MM.1S (cell line): ENCODE measurements around the gene XPC.

Source experiments
- EZH2 ChIP-seq: fragments of 300-600 bp; sonication (generic); optimal IDR thresholded peaks from 2 replicates; pipeline ENCODE3; 2017; ENCODE audit warnings: low read depth, mild to moderate bottlenecking, antibody characterized with exemption, low read length, mixed read lengths
- TF ChIP-seq, protein P1 (sequence below): fragments of 300-600 bp; sonication (generic); IDR thresholded peaks from 2 replicates; pipeline ENCODE4 v1.5.1; 2016; ENCODE audit warnings: antibody characterized with exemption, low read length, mixed read lengths

GRCh38 chr3:14222900-14223594 lies 44.6 kb upstream of the XPC start:
- TF ChIP-seq, protein P1, sequence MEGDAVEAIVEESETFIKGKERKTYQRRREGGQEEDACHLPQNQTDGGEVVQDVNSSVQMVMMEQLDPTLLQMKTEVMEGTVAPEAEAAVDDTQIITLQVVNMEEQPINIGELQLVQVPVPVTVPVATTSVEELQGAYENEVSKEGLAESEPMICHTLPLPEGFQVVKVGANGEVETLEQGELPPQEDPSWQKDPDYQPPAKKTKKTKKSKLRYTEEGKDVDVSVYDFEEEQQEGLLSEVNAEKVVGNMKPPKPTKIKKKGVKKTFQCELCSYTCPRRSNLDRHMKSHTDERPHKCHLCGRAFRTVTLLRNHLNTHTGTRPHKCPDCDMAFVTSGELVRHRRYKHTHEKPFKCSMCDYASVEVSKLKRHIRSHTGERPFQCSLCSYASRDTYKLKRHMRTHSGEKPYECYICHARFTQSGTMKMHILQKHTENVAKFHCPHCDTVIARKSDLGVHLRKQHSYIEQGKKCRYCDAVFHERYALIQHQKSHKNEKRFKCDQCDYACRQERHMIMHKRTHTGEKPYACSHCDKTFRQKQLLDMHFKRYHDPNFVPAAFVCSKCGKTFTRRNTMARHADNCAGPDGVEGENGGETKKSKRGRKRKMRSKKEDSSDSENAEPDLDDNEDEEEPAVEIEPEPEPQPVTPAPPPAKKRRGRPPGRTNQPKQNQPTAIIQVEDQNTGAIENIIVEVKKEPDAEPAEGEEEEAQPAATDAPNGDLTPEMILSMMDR: no peak
- no peak for TF ChIP-seq EZH2
